T47D (cell line): ENCODE data around the gene WDTC1.
"Not testable (repeated sequence)": the region's sequence is repeated elsewhere in the genome, so short reads cannot be mapped to it uniquely, and the experiment has no call there.

ENCODE experiments used
- DNase-seq, 2 experiments: peaks; one replicate each; pipeline versions ENCODE4 v3.0.0 to v3.0.0-alpha.2; 2011 to 2012; ENCODE audit warnings: low read depth in 1 of 2, low spot score in 1 of 2
- JUND ChIP-seq: IDR thresholded peaks from 2 replicates; pipeline ENCODE4 v1.6.1; 2012; ENCODE audit warnings: low read depth
- in situ Hi-C: cut with HindIII; loops from 2 replicates; pipeline ENCODE4 v1.10.0; 2016; ENCODE audit warnings: low sequenced_read_pairs, low pct_unique_long_range_greater_than_20kb

Gene WDTC1

GRCh38 chr1:27234049-27234882, at the start of gene WDTC1:
Gene WDTC1, plus strand, starts transcription at chr1:27234632. Its CDS starts 26,423 bp downstream, at chr1:27261055.
- no peak for TF ChIP-seq JUND

GRCh38 chr1:27184665-27185064, 49.8 kb upstream of the WDTC1 start:
- in situ Hi-C loops, DNase-seq: not testable (repeated sequence)

More at GRCh38 chr1:27234049-27234882, at the start of gene WDTC1:
- DNase-seq, result peak; percentile 78 to 96
- in situ Hi-C loops, result no loop called here

GRCh38 chr1:27192039-27192529, 42.3 kb upstream of the WDTC1 start:
- DNase-seq, result no peak
- in situ Hi-C loops, result no loop called here

GRCh38 chr1:27193194-27193593, 41.2 kb upstream of the WDTC1 start:
- DNase-seq, result no peak
- TF ChIP-seq JUND, result no peak
- in situ Hi-C loops, result no loop called here

More at GRCh38 chr1:27192039-27192529, 42.3 kb upstream of the WDTC1 start:
- no peak for TF ChIP-seq JUND

- in situ Hi-C loops, result no loop called here
- no peak for TF ChIP-seq JUND
Observed at GRCh38 chr1:27201295-27201694, 33.1 kb upstream of the WDTC1 start.

GRCh38 chr1:27203946-27204345, 30.5 kb upstream of the WDTC1 start:
- in situ Hi-C loops, result no loop called here
- DNase-seq, result no peak
- no peak for TF ChIP-seq JUND

More at GRCh38 chr1:27201295-27201694, 33.1 kb upstream of the WDTC1 start:
- DNase-seq, result no peak

- in situ Hi-C loops, DNase-seq: not testable (repeated sequence)
Observed at GRCh38 chr1:27207238-27207637, 27.2 kb upstream of the WDTC1 start.

- in situ Hi-C loops, DNase-seq: not testable (repeated sequence)
Observed at GRCh38 chr1:27208143-27208850, 26.1 kb upstream of the WDTC1 start.

- no peak for TF ChIP-seq JUND
- in situ Hi-C loops, result no loop called here
- no peak for DNase-seq
Observed at GRCh38 chr1:27216466-27216865, 18.0 kb upstream of the WDTC1 start.

- DNase-seq, result no peak
- TF ChIP-seq JUND, result no peak
- in situ Hi-C loops, result no loop called here
Observed at GRCh38 chr1:27217401-27217800, 17.0 kb upstream of the WDTC1 start.

GRCh38 chr1:27218736-27219135, 15.7 kb upstream of the WDTC1 start:
- no peak for TF ChIP-seq JUND
- in situ Hi-C loops, result no loop called here
- no peak for DNase-seq

GRCh38 chr1:27220096-27220495, 14.3 kb upstream of the WDTC1 start:
- no peak for DNase-seq
- in situ Hi-C loops, result no loop called here
- no peak for TF ChIP-seq JUND

GRCh38 chr1:27220702-27221497, 13.5 kb upstream of the WDTC1 start:
- in situ Hi-C loops, DNase-seq: not testable (repeated sequence)
